GM21528 (cell line): ENCODE results near the gene PLPPR3.

Source experiments
- ATAC-seq: cut with Tn5 transposase; IDR thresholded peaks from one replicate; pipeline ENCODE4 v1.9.1; 2021; ENCODE audit warnings: mild to moderate bottlenecking, moderate library complexity; ENCODE audit not compliant: unreplicated experiment, low FRiP score

PLPPR3 gene, protein sequence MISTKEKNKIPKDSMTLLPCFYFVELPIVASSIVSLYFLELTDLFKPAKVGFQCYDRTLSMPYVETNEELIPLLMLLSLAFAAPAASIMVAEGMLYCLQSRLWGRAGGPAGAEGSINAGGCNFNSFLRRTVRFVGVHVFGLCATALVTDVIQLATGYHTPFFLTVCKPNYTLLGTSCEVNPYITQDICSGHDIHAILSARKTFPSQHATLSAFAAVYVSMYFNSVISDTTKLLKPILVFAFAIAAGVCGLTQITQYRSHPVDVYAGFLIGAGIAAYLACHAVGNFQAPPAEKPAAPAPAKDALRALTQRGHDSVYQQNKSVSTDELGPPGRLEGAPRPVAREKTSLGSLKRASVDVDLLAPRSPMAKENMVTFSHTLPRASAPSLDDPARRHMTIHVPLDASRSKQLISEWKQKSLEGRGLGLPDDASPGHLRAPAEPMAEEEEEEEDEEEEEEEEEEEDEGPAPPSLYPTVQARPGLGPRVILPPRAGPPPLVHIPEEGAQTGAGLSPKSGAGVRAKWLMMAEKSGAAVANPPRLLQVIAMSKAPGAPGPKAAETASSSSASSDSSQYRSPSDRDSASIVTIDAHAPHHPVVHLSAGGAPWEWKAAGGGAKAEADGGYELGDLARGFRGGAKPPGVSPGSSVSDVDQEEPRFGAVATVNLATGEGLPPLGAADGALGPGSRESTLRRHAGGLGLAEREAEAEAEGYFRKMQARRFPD

DNA sequence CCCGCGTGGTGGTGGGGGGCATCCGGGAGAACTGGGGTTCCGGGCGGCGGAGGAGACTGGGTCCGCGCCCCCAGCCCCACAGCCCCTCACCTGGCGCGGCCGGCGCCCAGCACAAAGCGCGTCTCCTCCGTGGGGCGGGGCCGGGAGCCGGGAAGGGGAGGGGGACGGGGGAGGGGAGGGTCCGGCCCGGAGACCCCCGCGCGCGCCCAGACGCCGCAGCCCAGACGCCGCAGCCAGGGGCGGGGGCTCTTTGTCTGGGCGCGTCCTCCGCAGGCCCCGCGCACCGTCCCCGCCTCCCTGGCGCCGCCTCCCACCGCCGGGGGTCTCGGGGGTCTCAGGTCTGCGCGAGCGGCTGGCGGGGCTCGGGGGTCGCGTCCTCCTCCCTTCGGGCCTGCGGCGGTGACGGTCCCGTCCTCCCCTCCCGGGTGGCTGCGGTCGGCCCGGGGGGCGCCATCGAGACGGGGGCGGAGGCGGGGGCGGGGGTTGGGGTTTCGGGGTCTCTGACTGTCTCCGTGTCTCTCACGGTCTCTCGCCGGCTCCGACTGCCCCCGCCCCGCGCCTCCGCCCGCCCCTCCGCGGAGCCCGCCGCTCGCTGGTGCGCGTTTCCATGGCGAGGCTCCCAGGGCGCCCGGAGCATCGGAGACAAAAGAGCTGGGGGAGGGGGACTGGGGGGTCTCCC is at the start of gene PLPPR3:
Gene PLPPR3, minus strand, starts transcription at position 131 of the 679 bp plus-strand sequence. CDS start 396 bp downstream, outside the sequence.
- ATAC-seq = no peak

DNA sequence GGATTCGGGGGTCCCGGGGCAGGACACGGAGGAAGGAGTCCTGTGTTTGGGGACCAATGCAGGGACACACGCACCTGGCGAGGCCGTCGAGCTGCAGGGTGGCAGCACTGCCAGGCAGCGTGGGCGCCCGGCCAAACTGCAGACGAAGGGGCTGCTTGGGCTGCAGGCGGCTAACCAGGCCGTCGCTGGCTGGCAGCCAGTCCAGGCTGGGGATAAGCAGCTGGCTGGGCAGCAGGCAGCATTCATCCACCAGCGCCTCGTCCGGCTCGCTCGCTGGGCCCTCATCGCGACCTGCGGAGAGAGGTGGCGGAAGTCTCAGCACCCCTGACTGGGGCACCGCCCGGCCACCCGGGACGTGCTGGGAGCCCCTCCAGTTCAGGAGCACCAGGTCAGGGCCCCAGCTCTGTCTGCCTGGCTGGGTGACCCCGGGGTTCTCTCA is 49.2 kb upstream of the PLPPR3 start:
- ATAC-seq = no peak

DNA sequence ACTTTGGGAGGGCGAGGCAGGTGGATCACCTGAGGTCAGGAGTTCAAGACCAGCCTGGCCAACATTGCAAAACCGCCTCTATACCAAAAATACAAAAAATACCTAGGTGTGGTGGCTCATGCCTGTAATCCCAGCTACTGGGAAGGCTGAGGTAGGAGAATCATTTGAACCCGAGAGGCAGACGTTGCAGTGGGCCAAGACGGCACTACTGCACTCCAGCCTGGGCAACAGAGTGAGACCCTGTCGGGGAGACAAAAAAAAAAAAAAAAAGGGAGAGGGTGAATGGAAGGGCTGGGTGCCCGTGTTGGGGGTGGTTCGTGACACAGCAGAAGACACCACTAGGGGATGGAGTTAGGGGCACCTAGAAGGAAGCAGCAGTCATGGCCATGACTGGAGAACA is 48.6 kb upstream of the PLPPR3 start:
- ATAC-seq = no peak

DNA sequence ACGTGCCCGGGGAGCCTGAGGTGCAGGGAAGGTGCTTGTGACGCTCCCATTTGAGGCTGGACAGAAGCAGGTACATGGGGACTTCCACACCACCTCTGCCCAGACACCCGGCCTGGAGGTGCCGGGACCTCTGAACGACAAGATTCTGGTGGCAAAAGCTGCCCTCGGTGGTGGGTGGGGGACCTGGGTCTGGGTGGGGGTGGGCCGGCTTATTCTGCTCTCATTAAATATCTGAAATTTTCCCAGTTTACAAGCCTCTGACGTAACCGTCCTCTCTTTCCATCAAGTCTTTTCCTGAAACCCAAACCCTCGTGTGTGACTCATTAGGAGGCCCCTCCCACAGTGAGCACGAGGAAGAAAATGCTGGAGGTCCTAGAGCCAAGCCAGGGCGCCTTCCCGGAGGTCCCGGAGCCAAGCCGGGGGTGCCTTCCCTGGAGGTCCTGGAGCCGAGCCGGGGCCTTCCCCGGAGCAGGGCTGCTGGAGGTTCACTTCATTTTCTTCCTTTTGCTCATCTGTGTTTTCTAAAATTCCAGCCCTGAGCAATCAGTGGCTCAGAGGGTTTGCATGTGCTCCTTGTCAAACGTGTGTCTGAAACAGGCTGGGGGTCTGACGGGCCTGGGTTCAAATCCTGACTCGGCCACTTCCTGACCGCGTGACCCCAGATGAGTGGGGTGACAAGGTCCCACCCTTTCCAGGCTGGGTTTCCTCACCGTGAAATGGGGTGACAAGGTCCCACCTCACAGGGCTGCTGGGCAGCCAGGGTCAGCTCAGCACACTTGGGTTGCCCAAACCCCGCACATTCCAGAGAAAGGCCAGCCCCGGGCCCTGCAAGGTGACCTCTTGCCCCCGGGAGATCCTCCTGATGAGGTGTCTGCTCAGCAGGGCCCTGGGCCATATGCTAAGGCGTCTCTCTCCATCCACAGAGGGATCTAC is 47.8 kb upstream of the PLPPR3 start:
- ATAC-seq = no peak

DNA sequence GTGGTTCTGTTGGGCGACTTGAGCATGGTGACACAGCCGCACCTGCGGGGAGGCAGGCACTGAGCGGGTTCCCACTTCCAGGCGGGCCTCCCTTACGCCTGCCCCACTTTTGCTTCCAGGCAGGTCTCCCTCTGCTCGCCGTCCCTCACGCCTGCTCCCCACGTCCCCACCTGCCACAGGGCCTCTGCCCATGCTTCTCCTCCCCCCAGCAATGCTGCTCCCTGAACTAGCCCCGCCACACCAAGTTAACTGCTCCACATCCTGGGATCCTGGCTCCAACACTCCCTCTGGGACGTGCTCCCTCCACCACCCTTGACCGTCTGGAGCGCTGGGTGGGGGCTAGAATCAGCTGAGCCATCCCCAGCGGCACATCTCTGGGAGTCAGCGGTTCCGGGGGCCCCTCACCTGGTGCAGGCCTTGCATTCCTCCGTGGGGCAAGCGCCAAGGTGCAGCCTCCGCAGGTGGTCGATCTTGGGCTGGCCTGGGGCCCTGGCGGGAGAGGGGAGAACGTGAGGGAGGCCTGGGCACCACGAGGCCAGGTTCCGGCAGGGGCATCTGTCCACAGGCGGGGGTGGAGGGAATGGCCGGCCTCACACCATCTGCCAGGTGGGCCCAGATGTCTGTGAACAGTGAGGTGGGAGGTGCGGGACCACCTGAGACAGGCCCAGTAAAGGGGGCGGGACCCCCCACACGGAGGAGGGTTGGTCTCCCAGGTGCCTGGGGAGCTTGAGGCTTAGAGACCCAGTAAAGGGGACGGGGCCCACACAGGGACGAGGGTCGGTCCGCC is 46.9 kb upstream of the PLPPR3 start:
- no peak for ATAC-seq

DNA sequence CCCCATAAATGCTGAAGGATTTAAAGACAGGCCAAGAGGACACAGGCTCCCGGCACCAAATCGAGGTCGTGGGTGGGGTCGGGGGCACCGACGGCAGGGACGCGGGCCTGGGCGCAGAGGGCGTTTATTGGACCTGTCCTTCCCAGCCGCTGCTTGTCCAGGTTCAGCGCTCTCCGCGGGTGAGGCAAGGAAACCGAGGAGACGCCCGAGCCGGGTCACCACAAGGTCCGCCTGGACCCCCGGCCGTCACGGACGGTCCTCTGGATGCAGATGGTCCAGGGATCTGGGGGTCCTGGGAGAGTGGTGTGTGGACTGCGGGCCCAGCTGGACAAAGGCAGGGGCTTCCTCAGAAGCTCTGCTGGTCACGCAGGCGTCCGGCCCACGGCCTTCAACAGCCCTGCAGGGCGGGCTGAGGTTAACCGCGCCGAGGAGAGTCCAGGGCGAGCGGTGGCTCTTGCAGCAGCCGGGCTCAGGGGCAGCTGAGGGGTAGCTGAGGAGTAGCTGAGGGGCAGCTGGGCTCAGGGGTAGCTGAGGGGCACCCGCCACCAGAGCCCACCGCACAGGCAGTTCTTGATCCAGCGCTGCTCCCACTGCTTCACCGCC is 46.2 kb upstream of the PLPPR3 start:
- no peak for ATAC-seq

DNA sequence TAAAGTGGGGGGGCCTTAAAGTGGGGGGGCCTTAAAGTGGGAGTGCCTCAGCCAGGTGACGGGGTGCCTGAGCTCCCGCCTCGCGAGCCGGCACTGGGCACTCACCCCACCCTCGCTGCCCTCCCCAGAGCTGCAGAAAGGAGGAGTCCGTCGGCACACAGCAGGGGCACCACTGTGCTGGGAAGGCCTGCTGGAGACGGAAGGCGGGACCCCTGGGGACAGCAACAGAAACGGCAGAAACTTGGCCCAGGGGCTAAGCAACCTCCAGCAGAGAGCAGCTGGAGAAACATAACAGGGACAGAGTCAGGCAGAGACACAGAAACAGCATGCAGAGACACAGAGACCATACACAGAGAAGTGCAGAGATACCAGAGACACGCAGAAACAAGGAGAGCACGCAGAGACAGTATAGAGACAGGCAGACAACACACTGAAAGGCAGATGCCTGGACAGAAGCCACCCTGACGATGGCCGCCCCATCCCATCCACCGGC is 45.6 kb upstream of the PLPPR3 start:
- ATAC-seq = no peak

DNA sequence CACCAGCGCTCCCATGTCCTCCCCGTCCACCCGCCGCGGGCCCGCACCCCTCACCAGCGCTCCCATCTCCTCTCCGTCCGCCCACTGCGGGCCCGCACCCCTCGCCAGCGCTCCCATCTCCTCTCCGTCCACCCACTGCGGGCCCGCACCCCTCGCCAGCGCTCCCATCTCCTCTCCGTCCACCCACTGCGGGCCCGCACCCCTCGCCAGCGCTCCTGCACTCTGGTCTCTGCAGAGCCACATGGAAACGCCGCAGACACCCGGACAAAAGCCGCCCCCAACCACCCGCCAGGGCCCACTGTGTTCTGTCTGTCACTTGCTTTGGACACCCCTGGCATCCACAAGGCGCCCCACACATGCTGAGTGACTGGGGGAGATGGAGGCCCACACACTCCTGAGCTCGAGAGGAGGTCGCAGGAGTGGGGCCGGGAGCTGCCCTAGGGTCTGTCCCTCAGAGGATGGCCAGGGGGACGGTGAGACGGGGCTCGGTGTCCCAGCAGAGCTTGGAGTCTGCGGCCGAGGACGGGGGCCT is 45.1 kb upstream of the PLPPR3 start:
- no peak for ATAC-seq

DNA sequence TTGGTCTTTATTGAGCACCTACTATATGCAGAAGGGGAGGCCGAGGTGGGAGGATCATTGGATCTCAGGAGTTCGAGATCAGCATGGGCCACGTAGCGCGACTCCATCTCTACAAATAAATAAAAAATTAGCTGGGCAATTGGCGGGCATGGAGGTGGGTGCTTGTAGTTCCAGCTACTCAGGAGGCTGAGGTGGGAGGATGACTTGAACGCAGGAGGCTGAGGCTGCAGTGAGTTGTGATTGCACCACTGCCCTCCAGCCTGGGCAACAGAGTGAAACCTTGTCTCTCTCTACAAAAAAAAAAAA is 41.5 kb upstream of the PLPPR3 start:
- ATAC-seq = no peak

DNA sequence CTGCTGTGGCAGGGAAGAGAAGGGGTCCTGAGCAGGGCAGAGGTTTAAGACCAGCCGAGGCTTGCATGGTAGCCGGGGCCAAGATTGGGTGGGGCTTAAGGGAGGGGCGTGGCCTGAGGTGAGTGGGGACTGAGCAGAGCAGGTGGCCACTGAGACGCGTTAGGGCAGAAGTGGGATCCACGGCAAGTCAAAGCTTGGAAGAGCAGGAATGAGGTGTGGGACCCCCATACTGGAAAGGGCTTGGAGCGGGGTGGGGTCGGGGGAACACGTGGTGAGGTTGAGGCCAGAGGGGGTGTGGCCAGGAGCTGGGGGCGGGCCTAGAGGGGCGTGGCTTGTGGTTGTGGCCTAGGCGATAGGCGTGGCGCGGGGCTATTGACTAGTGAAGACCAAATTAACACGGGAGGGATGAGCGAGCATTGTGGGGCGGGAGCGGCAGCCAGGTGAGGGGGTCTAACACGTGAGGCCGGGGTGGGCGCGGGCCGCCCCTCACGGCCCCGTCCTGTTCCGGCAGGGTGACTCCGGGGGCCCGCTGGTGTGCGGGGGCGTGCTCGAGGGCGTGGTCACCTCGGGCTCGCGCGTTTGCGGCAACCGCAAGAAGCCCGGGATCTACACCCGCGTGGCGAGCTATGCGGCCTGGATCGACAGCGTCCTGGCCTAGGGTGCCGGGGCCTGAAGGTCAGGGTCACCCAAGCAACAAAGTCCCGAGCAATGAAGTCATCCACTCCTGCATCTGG is 41.0 kb upstream of the PLPPR3 start:
- ATAC-seq = no peak

DNA sequence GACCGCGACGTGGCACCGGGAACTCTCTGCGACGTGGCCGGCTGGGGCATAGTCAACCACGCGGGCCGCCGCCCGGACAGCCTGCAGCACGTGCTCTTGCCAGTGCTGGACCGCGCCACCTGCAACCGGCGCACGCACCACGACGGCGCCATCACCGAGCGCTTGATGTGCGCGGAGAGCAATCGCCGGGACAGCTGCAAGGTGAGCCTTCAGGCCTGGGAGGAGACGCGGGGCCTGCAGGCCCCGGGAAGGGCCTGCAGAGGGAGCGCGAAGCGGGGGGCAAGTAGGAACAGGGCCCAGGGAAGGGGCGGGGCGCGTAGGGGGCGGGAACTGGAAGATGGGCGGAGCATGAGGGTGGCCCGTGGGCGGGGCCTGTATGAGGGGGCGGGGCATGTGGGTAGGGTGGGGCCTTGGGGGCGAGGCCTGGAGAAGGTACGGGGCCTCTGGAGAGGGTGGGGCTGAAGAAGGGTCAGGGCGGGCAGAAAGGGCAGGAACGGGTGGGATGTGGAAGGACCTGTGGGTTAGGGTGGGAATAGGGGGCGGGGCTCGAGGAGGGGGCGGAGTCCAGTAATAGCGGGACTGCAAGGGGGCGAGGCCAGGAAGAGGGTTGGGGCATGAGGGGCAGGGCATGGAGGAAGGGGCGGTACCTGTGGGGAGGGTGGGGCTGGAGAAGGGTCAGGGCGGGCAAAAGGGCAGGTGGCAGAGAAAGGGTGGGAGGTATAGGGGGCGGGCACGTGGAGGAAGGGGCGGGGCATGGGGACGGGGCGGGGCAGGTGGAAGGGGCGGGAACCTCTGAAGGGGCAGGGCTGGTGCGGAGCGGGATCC is 40.2 kb upstream of the PLPPR3 start:
- ATAC-seq = no peak

DNA sequence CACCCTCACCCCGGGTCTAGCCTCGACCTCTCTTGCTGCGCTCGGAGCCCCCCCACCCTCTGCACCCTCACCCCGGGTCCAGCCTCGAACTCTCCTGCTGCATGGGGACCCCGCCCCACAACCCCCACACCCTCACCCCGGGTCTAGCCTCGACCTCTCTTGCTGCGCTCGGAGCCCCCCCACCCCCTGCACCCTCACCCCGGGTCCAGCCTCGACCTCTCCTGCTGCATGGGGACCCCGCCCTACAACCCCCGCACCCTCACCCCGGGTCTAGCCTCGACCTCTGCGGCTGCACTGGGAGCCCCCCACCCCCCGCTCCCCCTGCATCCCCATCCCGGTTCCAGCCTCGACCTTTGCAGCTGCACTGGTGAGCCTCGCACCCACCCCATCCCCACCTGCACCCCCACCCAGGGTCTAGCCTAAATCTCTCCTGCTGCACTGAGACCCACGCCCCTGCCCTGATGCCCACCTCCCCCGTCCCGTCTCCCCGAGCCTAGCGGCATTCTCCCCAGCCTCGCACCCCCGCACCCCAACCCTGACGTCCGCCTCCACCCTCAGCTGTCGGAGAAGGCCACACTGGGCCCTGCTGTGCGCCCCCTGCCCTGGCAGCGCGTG is 39.5 kb upstream of the PLPPR3 start:
- no peak for ATAC-seq

DNA sequence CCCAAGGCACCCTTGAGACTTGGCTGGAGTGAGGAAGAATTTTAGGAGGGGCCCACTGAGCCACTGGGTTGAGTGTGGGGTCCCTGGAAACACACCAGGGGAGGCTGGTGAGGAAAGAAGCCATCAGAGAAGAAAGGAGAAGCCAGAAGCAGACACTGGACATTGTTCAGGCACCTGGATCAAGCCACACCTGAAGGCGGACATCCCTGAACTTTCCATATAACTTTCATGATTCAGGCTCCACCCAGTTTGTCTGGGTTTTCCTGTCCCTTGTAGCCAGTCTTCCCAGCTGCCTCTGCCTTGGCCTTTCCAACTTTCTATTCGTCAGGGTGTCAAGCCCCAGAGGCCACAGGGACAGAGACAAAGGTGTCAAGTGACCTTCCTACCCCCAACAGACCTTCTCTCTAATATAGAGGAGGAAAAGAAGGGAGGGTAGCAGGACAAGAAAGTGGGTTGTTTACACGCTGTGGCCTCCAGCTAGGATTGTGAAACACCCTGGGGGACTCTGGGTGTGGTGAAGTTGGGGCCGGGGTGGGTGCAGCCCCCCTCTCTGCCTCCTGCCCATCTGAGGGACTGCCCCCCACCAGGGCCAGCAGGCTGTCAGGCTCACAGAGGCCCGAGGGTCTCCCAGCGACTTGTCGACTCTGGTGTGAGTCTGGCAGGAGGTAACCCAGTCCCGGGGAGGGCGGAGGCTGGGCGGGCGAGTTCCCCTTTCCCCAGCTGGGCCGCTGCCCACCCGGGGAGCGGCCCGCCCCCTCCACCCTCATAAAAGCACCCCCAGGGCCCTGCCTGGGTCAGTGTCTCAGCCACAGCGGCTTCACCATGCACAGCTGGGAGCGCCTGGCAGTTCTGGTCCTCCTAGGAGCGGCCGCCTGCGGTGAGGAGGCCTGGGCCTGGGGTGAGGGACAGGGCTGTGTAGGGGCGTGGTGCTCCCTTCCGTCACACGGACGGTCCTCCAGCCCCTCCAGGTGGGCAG is 37.4 kb upstream of the PLPPR3 start, which contains the start of gene CFD:
Gene CFD, plus strand, starts transcription at position 797 of the 976 bp plus-strand sequence. Its CDS starts 26 bp downstream, at position 823.
- no peak for ATAC-seq

DNA sequence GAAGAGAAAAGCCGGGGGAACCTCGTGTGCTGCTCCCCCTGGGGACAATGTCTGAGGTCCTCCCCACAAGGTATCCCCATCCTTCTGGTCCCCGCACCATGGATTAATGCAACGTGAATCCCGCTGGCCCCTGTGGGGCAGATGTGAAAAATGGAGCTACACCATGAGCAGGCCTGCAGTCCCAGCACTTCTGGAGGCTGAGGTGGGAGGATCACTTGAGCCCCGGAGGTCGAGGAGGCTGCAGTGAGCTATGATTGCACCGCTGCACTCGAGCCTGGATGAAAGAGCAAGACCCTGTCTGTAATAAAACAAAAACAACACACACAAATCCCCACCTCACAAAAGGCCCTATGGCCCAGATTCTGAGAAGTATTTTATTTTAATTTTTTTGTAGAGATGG is 36.5 kb upstream of the PLPPR3 start:
- no peak for ATAC-seq

DNA sequence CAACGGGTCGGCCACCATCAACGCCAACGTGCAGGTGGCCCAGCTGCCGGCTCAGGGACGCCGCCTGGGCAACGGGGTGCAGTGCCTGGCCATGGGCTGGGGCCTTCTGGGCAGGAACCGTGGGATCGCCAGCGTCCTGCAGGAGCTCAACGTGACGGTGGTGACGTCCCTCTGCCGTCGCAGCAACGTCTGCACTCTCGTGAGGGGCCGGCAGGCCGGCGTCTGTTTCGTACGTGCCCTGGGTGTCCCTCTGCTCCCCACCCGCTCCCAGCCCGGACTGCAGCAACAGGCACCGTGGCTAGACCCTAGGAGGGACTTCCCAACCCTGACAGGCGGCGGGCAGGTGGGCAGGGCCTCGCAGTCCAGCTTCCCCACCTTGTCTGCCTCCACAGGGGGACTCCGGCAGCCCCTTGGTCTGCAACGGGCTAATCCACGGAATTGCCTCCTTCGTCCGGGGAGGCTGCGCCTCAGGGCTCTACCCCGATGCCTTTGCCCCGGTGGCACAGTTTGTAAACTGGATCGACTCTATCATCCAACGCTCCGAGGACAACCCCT is 33.9 kb upstream of the PLPPR3 start:
- ATAC-seq = no peak
